Mesodermal cell (in vitro differentiated cells): ENCODE data around the gene TMEM178B.

Experiments
- H3K27ac ChIP-seq: 2 replicates; pipeline ENCODE4 v1.7.0; 2013; ENCODE audit warnings: mild to moderate bottlenecking, low read depth, low read length, moderate library complexity; ENCODE audit not compliant: severe bottlenecking
- H3K36me3 ChIP-seq: 2 replicates; pipeline ENCODE4 v1.7.1; 2013; ENCODE audit warnings: mild to moderate bottlenecking, low read length, moderate library complexity; ENCODE audit not compliant: control insufficient read depth, insufficient read depth
- H3K4me1 ChIP-seq: one replicate; pipeline ENCODE4 v1.7.1; 2013; ENCODE audit warnings: mild to moderate bottlenecking, low read length; ENCODE audit not compliant: insufficient read depth, control insufficient read depth, poor library complexity, severe bottlenecking
- H3K4me3 ChIP-seq: 2 replicates; pipeline ENCODE4 v1.7.0; 2013; ENCODE audit warnings: low read length, control low read depth, mild to moderate bottlenecking; ENCODE audit not compliant: insufficient read depth, poor library complexity, severe bottlenecking; ENCODE audit errors: extremely low read depth
- H3K9me3 ChIP-seq: 2 replicates; pipeline ENCODE4 v1.7.1; 2013; ENCODE audit warnings: mild to moderate bottlenecking, low read length, moderate library complexity; ENCODE audit not compliant: control insufficient read depth
- WGBS, 2 experiments: methylation state at CpG; one replicate each; pipeline ENCODE4 v1.1.5; 2013; ENCODE audit warnings: missing lambda C conversion rate in 2 of 2; ENCODE audit not compliant: insufficient coverage in 2 of 2; 5-methylcytosine and 5-hydroxymethylcytosine counted together

The TMEM178B gene

GRCh38 chr7:141515941-141516340 is 442.1 kb downstream of the TMEM178B start:
- H3K27ac ChIP-seq = no peak overlapping the region
- H3K9me3 ChIP-seq = peaks cover 4% of the 10 kb centered on the region
- no peaks in the 10 kb centered on the region for H3K36me3 ChIP-seq
- no peaks in the 10 kb centered on the region for H3K4me1 ChIP-seq
- H3K4me3 ChIP-seq = no peak overlapping the region
- WGBS, 2 experiments = 85 to 94% methylated on average over 1 to 3 of the region's 4 CpGs

GRCh38 chr7:141519623-141520022 is 445.8 kb downstream of the TMEM178B start:
- Histone ChIP-seq H3K36me3 (no peaks in the 10 kb centered on the region), H3K9me3 (no peaks in the 10 kb centered on the region), H3K4me3 (no peak overlapping the region), H3K4me1 (no peaks in the 10 kb centered on the region), H3K27ac (no peak overlapping the region)
- 96 to 97% methylated on average over 3 of the region's 4 CpGs for WGBS, 2 experiments

GRCh38 chr7:141522657-141523342 is 448.9 kb downstream of the TMEM178B start:
- H3K36me3 ChIP-seq = no peaks in the 10 kb centered on the region
- H3K4me3 ChIP-seq = no peak overlapping the region
- WGBS, 2 experiments = 72 to 94% methylated on average over 3 of the region's 3 CpGs
- no peaks in the 10 kb centered on the region for H3K9me3 ChIP-seq
- no peak overlapping the region for H3K27ac ChIP-seq
- no peaks in the 10 kb centered on the region for H3K4me1 ChIP-seq

- no peaks in the 10 kb centered on the region for H3K36me3 ChIP-seq
- no peak overlapping the region for H3K27ac ChIP-seq
- no peaks in the 10 kb centered on the region for H3K4me1 ChIP-seq
- no peak overlapping the region for H3K4me3 ChIP-seq
- H3K9me3 ChIP-seq = no peaks in the 10 kb centered on the region
These were observed 452.2 kb downstream of the TMEM178B start for GRCh38 chr7:141525973-141526514.

- Histone ChIP-seq H3K36me3 (no peaks in the 10 kb centered on the region), H3K4me1 (no peaks in the 10 kb centered on the region), H3K27ac (no peak overlapping the region), H3K9me3 (no peaks in the 10 kb centered on the region), H3K4me3 (no peak overlapping the region)
- 81 to 93% methylated on average over 4 of the region's 4 CpGs for WGBS, 2 experiments
These were observed 453.2 kb downstream of the TMEM178B start for GRCh38 chr7:141527076-141527475.

- Histone ChIP-seq H3K9me3 (no peaks in the 10 kb centered on the region), H3K4me1 (no peaks in the 10 kb centered on the region), H3K36me3 (no peaks in the 10 kb centered on the region), H3K4me3 (no peak overlapping the region), H3K27ac (no peak overlapping the region)
- WGBS, 2 experiments = no CpG with 5 or more reads among the region's 3 CpGs
These were observed 454.5 kb downstream of the TMEM178B start for GRCh38 chr7:141528399-141528798.
